ENCODE measurements around the gene E2F3. TPM values are rescaled to one million over a fixed set of nuclear protein-coding genes. Genes with fewer than 3 reads are reported as not detected.
A peak's percentile ranks its signal among the peaks of the same experiment; 100 is the strongest.

Gene E2F3
- total and polyA plus RNA-seq, 4 experiments from 2014 or later, result 1.3 to 25.5 (median 15.2) TPM

DNA sequence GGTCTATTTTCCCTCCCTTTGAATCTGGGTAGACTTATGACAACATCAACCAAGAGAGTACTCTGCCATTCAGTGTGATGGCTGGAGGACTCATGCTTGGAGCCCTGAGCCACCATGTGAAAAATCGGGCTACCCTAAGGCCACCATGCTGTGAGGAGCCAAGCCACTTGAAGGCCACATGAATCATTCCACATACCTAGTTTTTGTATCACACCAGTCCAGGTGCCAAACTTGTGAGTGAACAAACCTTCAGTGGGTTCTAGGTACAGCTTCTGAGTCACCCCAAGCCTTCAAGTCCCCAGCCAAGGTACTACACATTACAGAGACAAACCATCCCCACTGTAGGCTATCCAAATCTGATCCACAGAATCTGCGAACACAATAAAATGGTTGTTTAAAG is 37.4 kb upstream of the E2F3 start:
- peaks cover 45% of the 10 kb centered on the region for H3K4me1 ChIP-seq (ENCODE audit: insufficient read depth, low read length)
- H3K27ac ChIP-seq (ENCODE audit: low read depth, low read length), result no peak overlapping the region
- H3K4me1 Mint-ChIP-seq, result peaks cover 34 to 50% (median 42%) of the 10 kb centered on the region in 4 donors
- DNase-seq, result no peak
- H3K4me3 Mint-ChIP-seq, result no peak overlapping the region
- H3K27me3 Mint-ChIP-seq, result no peaks in the 10 kb centered on the region
- peak overlapping the region in 2 of 7 donors; percentile 36 to 43 for H3K27ac Mint-ChIP-seq
- no peaks in the 10 kb centered on the region for H3K27me3 ChIP-seq (ENCODE audit: insufficient read depth, low read length)
- intact Hi-C loops (cut with micrococcal nuclease), result no loop called here
- no peak overlapping the region for H3K4me3 ChIP-seq (ENCODE audit: low read length in 2 of 2)
- ChIA-PET POLR2A (ENCODE audit: partially characterized antibody) (interaction anchor here (0.8 to 11.8 kb wide), 5 partner anchors 11 to 47 kb away, joined by 3 to 363 read pairs (median 76); no protein-coding TSS in a partner anchor), CTCF (ENCODE audit: partially characterized antibody) (interaction anchor here (2.5 to 6.6 kb wide), 4 partner anchors 15 to 44 kb away, joined by 8 to 48 read pairs (median 36); no protein-coding TSS in a partner anchor)
- H3K9me3 Mint-ChIP-seq, result peaks cover 0 to 4% (median 0%) of the 10 kb centered on the region in 8 donors
- no peaks in the 10 kb centered on the region for H3K9me3 ChIP-seq (ENCODE audit: control insufficient read depth in 1 of 2, low read length in 2 of 2)
- no peaks in the 10 kb centered on the region for H3K36me3 ChIP-seq (ENCODE audit: insufficient read depth, low read length)
- H3K36me3 Mint-ChIP-seq, result no peaks in the 10 kb centered on the region

DNA sequence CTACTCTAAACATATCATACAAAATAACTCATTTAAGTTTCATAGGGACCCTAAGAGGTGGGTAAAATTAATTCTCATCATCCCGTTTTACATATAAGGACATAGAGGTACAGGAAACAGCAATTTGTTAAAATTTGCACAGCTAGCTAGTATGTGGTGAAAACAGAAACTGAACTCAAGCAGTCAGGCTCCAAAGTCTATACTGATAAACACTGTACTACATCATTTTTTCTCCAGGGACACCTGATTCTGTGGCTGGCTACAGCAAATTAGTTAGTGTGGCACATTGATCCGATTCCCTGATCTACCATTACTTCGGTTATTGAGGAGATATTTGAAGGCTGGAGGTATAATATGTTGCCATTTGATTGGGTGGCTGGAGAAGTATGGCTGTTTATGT is 36.2 kb upstream of the E2F3 start:
- DNase-seq, result peak in 3 of 5 donors; percentile 4 to 10 (median 6)
- Mint-ChIP-seq H3K36me3 (no peaks in the 10 kb centered on the region), H3K27ac (peak overlapping the region; percentile 86 to 97 (median 92)), H3K27me3 (no peaks in the 10 kb centered on the region), H3K4me1 (peaks cover 43 to 61% (median 51%) of the 10 kb centered on the region in 4 donors), H3K9me3 (peaks cover 0 to 4% (median 0%) of the 10 kb centered on the region in 8 donors), H3K4me3 (peak overlapping the region; percentile 17 to 91 (median 82))
- CTCF ChIA-PET (ENCODE audit: partially characterized antibody), result interaction anchor here (0.7 to 6.6 kb wide), 14 partner anchors 9 to 162 kb away, joined by 3 to 48 read pairs (median 4); no protein-coding TSS in a partner anchor
- Histone ChIP-seq H3K27ac (ENCODE audit: low read depth, low read length) (peak overlapping the region; percentile 42), H3K4me1 (ENCODE audit: insufficient read depth, low read length) (peaks cover 56% of the 10 kb centered on the region), H3K9me3 (ENCODE audit: control insufficient read depth in 1 of 2, low read length in 2 of 2) (no peaks in the 10 kb centered on the region), H3K4me3 (ENCODE audit: low read length in 2 of 2) (peak overlapping the region in 1 of 2 donors; percentile 21), H3K36me3 (ENCODE audit: insufficient read depth, low read length) (no peaks in the 10 kb centered on the region), H3K27me3 (ENCODE audit: insufficient read depth, low read length) (no peaks in the 10 kb centered on the region)
- intact Hi-C loops (cut with micrococcal nuclease), result no loop called here
- POLR2A ChIA-PET (ENCODE audit: partially characterized antibody), result interaction anchor here (1.0 to 11.8 kb wide), 20 partner anchors 8 to 76 kb away, joined by 3 to 363 read pairs (median 8); partner anchors contain the start of gene E2F3

- peak; percentile 37 to 48 (median 44) for DNase-seq
- H3K9me3 Mint-ChIP-seq, result peaks cover 0 to 2% (median 0%) of the 10 kb centered on the region in 8 donors
- ChIA-PET POLR2A (ENCODE audit: partially characterized antibody) (interaction anchor here (0.7 to 11.8 kb wide), 32 partner anchors 9 to 168 kb away, joined by 3 to 363 read pairs (median 6); partner anchors contain the start of genes CDKAL1 and E2F3), CTCF (ENCODE audit: partially characterized antibody) (interaction anchor here (0.6 to 6.6 kb wide), 20 partner anchors 8 to 161 kb away, joined by 3 to 48 read pairs (median 4); no protein-coding TSS in a partner anchor)
- Histone ChIP-seq H3K4me1 (ENCODE audit: insufficient read depth, low read length) (peaks cover 61% of the 10 kb centered on the region), H3K36me3 (ENCODE audit: insufficient read depth, low read length) (no peaks in the 10 kb centered on the region), H3K27me3 (ENCODE audit: insufficient read depth, low read length) (no peaks in the 10 kb centered on the region), H3K9me3 (ENCODE audit: control insufficient read depth in 1 of 2, low read length in 2 of 2) (no peaks in the 10 kb centered on the region), H3K27ac (ENCODE audit: low read depth, low read length) (peak overlapping the region; percentile 42), H3K4me3 (ENCODE audit: low read length in 2 of 2) (peak overlapping the region; percentile 6 to 21)
- peak overlapping the region; percentile 64 to 91 (median 82) for H3K4me3 Mint-ChIP-seq
- no peaks in the 10 kb centered on the region for H3K36me3 Mint-ChIP-seq
- H3K4me1 Mint-ChIP-seq, result peaks cover 47 to 67% (median 57%) of the 10 kb centered on the region in 4 donors
- no peaks in the 10 kb centered on the region for H3K27me3 Mint-ChIP-seq
- intact Hi-C loops (cut with micrococcal nuclease), result loop anchor here (1.0 kb wide), 3 partner anchors 35 to 75 kb away; partner anchors contain the start of gene E2F3
- peak overlapping the region; percentile 86 to 97 (median 92) for H3K27ac Mint-ChIP-seq
These were observed 35.4 kb upstream of the E2F3 start for GRCh38 chr6:20366082-20366830.

DNA sequence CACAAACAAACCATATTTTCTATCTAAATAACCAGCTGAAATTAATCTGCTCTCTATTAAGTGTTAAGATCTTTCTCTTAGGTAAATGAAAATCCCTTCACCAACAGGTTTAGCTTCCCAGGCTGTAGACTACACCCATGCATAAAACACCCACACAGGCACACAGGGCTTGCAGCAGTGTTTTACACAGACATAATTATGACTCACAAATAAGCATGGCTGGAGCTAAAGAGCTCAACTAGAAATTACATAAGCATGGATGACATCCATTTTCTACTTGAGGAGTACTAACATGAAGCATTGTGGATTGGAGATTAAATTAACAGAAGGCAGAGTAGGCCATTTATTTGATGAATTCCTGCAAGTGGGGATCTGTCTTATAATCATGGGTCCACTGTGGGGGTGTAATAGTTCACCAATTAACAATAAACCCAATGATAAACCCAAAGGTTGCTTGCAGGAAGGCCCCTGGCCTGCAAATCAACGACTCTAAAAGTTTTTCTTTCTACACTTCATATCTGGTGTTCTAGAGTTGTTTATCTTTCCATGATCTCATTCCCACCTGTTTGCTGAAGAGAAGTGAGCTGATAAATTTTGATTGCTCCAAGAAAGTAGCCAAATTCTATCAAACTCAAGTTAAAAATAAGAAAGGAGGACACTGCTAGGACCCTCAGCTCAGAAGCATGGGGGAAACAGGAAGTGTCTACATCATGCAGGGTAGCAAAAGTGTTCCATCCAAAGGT is 33.8 kb upstream of the E2F3 start:
- DNase-seq, result peak in 1 of 5 donors; percentile 37
- Mint-ChIP-seq H3K36me3 (no peaks in the 10 kb centered on the region), H3K4me1 (peaks cover 45 to 67% (median 57%) of the 10 kb centered on the region in 4 donors), H3K27me3 (no peaks in the 10 kb centered on the region), H3K27ac (peak overlapping the region; percentile 86 to 97 (median 92)), H3K9me3 (peaks cover 0 to 2% (median 0%) of the 10 kb centered on the region in 8 donors), H3K4me3 (peak overlapping the region in 7 of 8 donors; percentile 36 to 91 (median 74))
- H3K27me3 ChIP-seq (ENCODE audit: insufficient read depth, low read length), result no peaks in the 10 kb centered on the region
- H3K4me3 ChIP-seq (ENCODE audit: low read length in 2 of 2), result no peak overlapping the region
- ChIA-PET POLR2A (ENCODE audit: partially characterized antibody) (interaction anchor here (0.8 to 11.8 kb wide), 14 partner anchors 8 to 54 kb away, joined by 3 to 363 read pairs (median 11); partner anchors contain the start of gene E2F3), CTCF (ENCODE audit: partially characterized antibody) (interaction anchor here (0.6 to 6.6 kb wide), 11 partner anchors 10 to 160 kb away, joined by 3 to 48 read pairs (median 4); no protein-coding TSS in a partner anchor)
- H3K4me1 ChIP-seq (ENCODE audit: insufficient read depth, low read length), result peaks cover 61% of the 10 kb centered on the region
- no peaks in the 10 kb centered on the region for H3K36me3 ChIP-seq (ENCODE audit: insufficient read depth, low read length)
- H3K9me3 ChIP-seq (ENCODE audit: control insufficient read depth in 1 of 2, low read length in 2 of 2), result no peaks in the 10 kb centered on the region
- H3K27ac ChIP-seq (ENCODE audit: low read depth, low read length), result peak overlapping the region; percentile 42
- intact Hi-C loops (cut with micrococcal nuclease), result no loop called here

- Histone ChIP-seq H3K4me3 (ENCODE audit: low read length in 2 of 2) (no peak overlapping the region), H3K36me3 (ENCODE audit: insufficient read depth, low read length) (no peaks in the 10 kb centered on the region), H3K9me3 (ENCODE audit: control insufficient read depth in 1 of 2, low read length in 2 of 2) (no peaks in the 10 kb centered on the region), H3K27me3 (ENCODE audit: insufficient read depth, low read length) (no peaks in the 10 kb centered on the region), H3K27ac (ENCODE audit: low read depth, low read length) (no peak overlapping the region), H3K4me1 (ENCODE audit: insufficient read depth, low read length) (peaks cover 54% of the 10 kb centered on the region)
- H3K36me3 Mint-ChIP-seq, result no peaks in the 10 kb centered on the region
- no peaks in the 10 kb centered on the region for H3K27me3 Mint-ChIP-seq
- intact Hi-C loops (cut with micrococcal nuclease), result no loop called here
- H3K4me1 Mint-ChIP-seq, result peaks cover 40 to 55% (median 47%) of the 10 kb centered on the region in 4 donors
- H3K4me3 Mint-ChIP-seq, result peak overlapping the region in 4 of 8 donors; percentile 18 to 66 (median 40)
- H3K9me3 Mint-ChIP-seq, result no peaks in the 10 kb centered on the region
- ChIA-PET POLR2A (ENCODE audit: partially characterized antibody) (interaction anchor here (1.3 to 11.8 kb wide), 6 partner anchors 8 to 51 kb away, joined by 3 to 363 read pairs (median 41); no protein-coding TSS in a partner anchor), CTCF (ENCODE audit: partially characterized antibody) (interaction anchor here (1.0 to 6.6 kb wide), 4 partner anchors 9 to 81 kb away, joined by 3 to 31 read pairs (median 3); no protein-coding TSS in a partner anchor)
- no peak for DNase-seq
- peak overlapping the region in 6 of 7 donors; percentile 29 to 82 (median 67) for H3K27ac Mint-ChIP-seq
These were observed 31.3 kb upstream of the E2F3 start for GRCh38 chr6:20370393-20370792.

DNA sequence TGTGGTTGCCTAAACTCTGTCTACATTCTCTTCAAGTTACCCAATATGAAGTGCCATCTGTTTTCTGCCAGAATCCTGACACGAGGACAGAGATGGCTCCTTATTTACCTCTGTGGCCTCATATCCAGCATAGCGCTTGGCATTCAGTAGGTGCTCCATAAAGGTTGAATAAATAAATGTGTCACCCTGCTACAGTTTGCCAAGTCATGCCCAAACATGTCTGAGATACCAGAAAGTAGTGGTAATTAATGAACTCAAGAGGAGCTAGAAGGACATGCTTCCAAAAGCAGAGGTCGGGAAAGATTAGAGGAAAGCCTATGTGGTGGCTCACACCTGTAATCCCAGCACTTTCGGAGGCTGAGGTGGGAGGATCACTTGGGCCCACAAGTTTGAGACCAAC is 30.9 kb upstream of the E2F3 start:
- DNase-seq, result no peak
- H3K27me3 ChIP-seq (ENCODE audit: insufficient read depth, low read length), result no peaks in the 10 kb centered on the region
- no peaks in the 10 kb centered on the region for H3K9me3 Mint-ChIP-seq
- H3K27me3 Mint-ChIP-seq, result no peaks in the 10 kb centered on the region
- H3K27ac Mint-ChIP-seq, result peak overlapping the region in 3 of 7 donors; percentile 32 to 70 (median 48)
- H3K36me3 ChIP-seq (ENCODE audit: insufficient read depth, low read length), result no peaks in the 10 kb centered on the region
- ChIA-PET CTCF (ENCODE audit: partially characterized antibody) (interaction anchor here (1.0 to 6.6 kb wide), 5 partner anchors 9 to 81 kb away, joined by 3 to 31 read pairs (median 3); no protein-coding TSS in a partner anchor), POLR2A (ENCODE audit: partially characterized antibody) (interaction anchor here (1.3 to 11.8 kb wide), 6 partner anchors 21 to 51 kb away, joined by 3 to 363 read pairs (median 40); no protein-coding TSS in a partner anchor)
- no peak overlapping the region for H3K27ac ChIP-seq (ENCODE audit: low read depth, low read length)
- intact Hi-C loops (cut with micrococcal nuclease), result no loop called here
- H3K4me1 Mint-ChIP-seq, result peaks cover 36 to 51% (median 44%) of the 10 kb centered on the region in 4 donors
- peak overlapping the region in 2 of 8 donors; percentile 18 to 22 for H3K4me3 Mint-ChIP-seq
- no peak overlapping the region for H3K4me3 ChIP-seq (ENCODE audit: low read length in 2 of 2)
- no peaks in the 10 kb centered on the region for H3K36me3 Mint-ChIP-seq
- peaks cover 50% of the 10 kb centered on the region for H3K4me1 ChIP-seq (ENCODE audit: insufficient read depth, low read length)
- no peaks in the 10 kb centered on the region for H3K9me3 ChIP-seq (ENCODE audit: control insufficient read depth in 1 of 2, low read length in 2 of 2)
